Stimulated activated CD8-positive, alpha-beta memory T cell treated with anti-CD3 and anti-CD28 coated beads, Interleukin-2, amount 100 ng/mL, for 48 hours (primary cell): ENCODE results near the gene CNTN1.

Experiments
- DNase-seq, 2 donors: peaks; one replicate each; pipeline ENCODE4 v3.0.0-alpha.2; 2020; ENCODE audit warnings: low read depth in 2 of 2

The CNTN1 gene

GRCh38 chr12:40770781-40771180 lies 78.5 kb downstream of the CNTN1 start:
- no peak for DNase-seq

- no peak for DNase-seq
Measured at GRCh38 chr12:40775661-40776060, 83.4 kb downstream of the CNTN1 start.

- DNase-seq = no peak
Measured at GRCh38 chr12:40784102-40784501, 91.9 kb downstream of the CNTN1 start.

GRCh38 chr12:40788276-40788675 lies 96.0 kb downstream of the CNTN1 start:
- DNase-seq = no peak

GRCh38 chr12:40792792-40793386 lies 100.7 kb downstream of the CNTN1 start:
- DNase-seq = no peak

- DNase-seq = no peak
Measured at GRCh38 chr12:40793471-40793870, 101.2 kb downstream of the CNTN1 start.

GRCh38 chr12:40794087-40794486 lies 101.8 kb downstream of the CNTN1 start:
- no peak for DNase-seq

GRCh38 chr12:40801082-40801481 lies 108.8 kb downstream of the CNTN1 start:
- no peak for DNase-seq

GRCh38 chr12:40801861-40802260 lies 109.6 kb downstream of the CNTN1 start:
- DNase-seq = no peak

- DNase-seq = no peak
Measured at GRCh38 chr12:40802656-40803055, 110.4 kb downstream of the CNTN1 start.

- DNase-seq = no peak
Measured at GRCh38 chr12:40819436-40820108, 127.3 kb downstream of the CNTN1 start.

GRCh38 chr12:40820794-40821484 lies 128.7 kb downstream of the CNTN1 start:
- no peak for DNase-seq

GRCh38 chr12:40825156-40825555 lies 132.9 kb downstream of the CNTN1 start:
- DNase-seq = no peak

- DNase-seq = no peak
Measured at GRCh38 chr12:40827683-40828592, 135.7 kb downstream of the CNTN1 start.

- DNase-seq = no peak
Measured at GRCh38 chr12:40828593-40828990, 136.4 kb downstream of the CNTN1 start.

GRCh38 chr12:40829738-40830144 lies 137.5 kb downstream of the CNTN1 start:
- DNase-seq = no peak

GRCh38 chr12:40831916-40832315 lies 139.7 kb downstream of the CNTN1 start:
- no peak for DNase-seq

- DNase-seq = no peak
Measured at GRCh38 chr12:40832668-40833067, 140.4 kb downstream of the CNTN1 start.

- DNase-seq = no peak
Measured at GRCh38 chr12:40833818-40834217, 141.6 kb downstream of the CNTN1 start.

GRCh38 chr12:40834321-40834720 lies 142.1 kb downstream of the CNTN1 start:
- DNase-seq = no peak

GRCh38 chr12:40837891-40838429 lies 145.7 kb downstream of the CNTN1 start:
- no peak for DNase-seq

- no peak for DNase-seq
Measured at GRCh38 chr12:40843495-40843894, 151.3 kb downstream of the CNTN1 start.
